NCI-H1105 (cell line): ENCODE measurements around the gene TSSC4.

ENCODE experiments used
- DNase-seq: peaks from one replicate; lab custom pipeline; 2025; lab: John Stamatoyannopoulos, UW

TSSC4 gene

GRCh38 chr11:2400762-2401435, 349 bp downstream of the TSSC4 start:
- DNase-seq = no peak

- DNase-seq = no peak
Observed at GRCh38 chr11:2401436-2401984, 960 bp downstream of the TSSC4 start.

- DNase-seq = no peak
Observed at GRCh38 chr11:2402106-2402505, 1.6 kb downstream of the TSSC4 start.

GRCh38 chr11:2402890-2403645, 2.5 kb downstream of the TSSC4 start:
- no peak for DNase-seq

GRCh38 chr11:2404735-2405196, 4.2 kb downstream of the TSSC4 start:
- DNase-seq = no peak

GRCh38 chr11:2406451-2406850, 5.9 kb downstream of the TSSC4 start:
- no peak for DNase-seq

- DNase-seq = no peak
Observed at GRCh38 chr11:2406878-2407410, 6.4 kb downstream of the TSSC4 start.

GRCh38 chr11:2408671-2409070, 8.1 kb downstream of the TSSC4 start:
- no peak for DNase-seq

GRCh38 chr11:2409126-2409525, 8.6 kb downstream of the TSSC4 start:
- no peak for DNase-seq

- no peak for DNase-seq
Observed at GRCh38 chr11:2409611-2410468, 9.3 kb downstream of the TSSC4 start.

GRCh38 chr11:2410616-2411015, 10.1 kb downstream of the TSSC4 start:
- no peak for DNase-seq

- DNase-seq = no peak
Observed at GRCh38 chr11:2411446-2412305, 11.1 kb downstream of the TSSC4 start.

- DNase-seq = no peak
Observed at GRCh38 chr11:2412323-2412722, 11.8 kb downstream of the TSSC4 start.

- peak; percentile 51 for DNase-seq
Observed at GRCh38 chr11:2413742-2414579, 13.4 kb downstream of the TSSC4 start.

- DNase-seq = no peak
Observed at GRCh38 chr11:2414616-2415015, 14.1 kb downstream of the TSSC4 start.

GRCh38 chr11:2415171-2415570, 14.6 kb downstream of the TSSC4 start:
- DNase-seq = no peak

- DNase-seq = no peak
Observed at GRCh38 chr11:2415601-2416380, 15.2 kb downstream of the TSSC4 start.

- DNase-seq = no peak
Observed at GRCh38 chr11:2416765-2417164, 16.2 kb downstream of the TSSC4 start.
